ENCODE data around the gene NUP188.
"Not testable (repeated sequence)": the region's sequence is repeated elsewhere in the genome, so short reads cannot be mapped to it uniquely, and the experiment has no call there.

NUP188 gene

GRCh38 chr9:129033216-129033615 lies 85.7 kb downstream of the NUP188 start:
- DNase-seq = no peak

GRCh38 chr9:129035838-129036237 lies 88.3 kb downstream of the NUP188 start:
- DNase-seq = not testable (repeated sequence)

- DNase-seq = peak; percentile 94
Observed at GRCh38 chr9:129036241-129036922, 88.9 kb downstream of the NUP188 start, which contains the start of gene MIGA2. Gene MIGA2 (plus strand): TSS chr9:129036626. CDS start chr9:129040595, 3,969 bp downstream.

- DNase-seq = peak in 1 of 2 experiments; percentile 27
Observed at GRCh38 chr9:129036923-129037766, 89.6 kb downstream of the NUP188 start.

- DNase-seq = no peak
Observed at GRCh38 chr9:129037767-129038098, 90.2 kb downstream of the NUP188 start.

GRCh38 chr9:129038109-129038852 lies 90.8 kb downstream of the NUP188 start:
- DNase-seq = no peak

- DNase-seq = no peak
Observed at GRCh38 chr9:129040113-129040643, 92.7 kb downstream of the NUP188 start.

GRCh38 chr9:129042016-129042415 lies 94.5 kb downstream of the NUP188 start:
- no peak for DNase-seq

GRCh38 chr9:129052592-129052991 lies 105.1 kb downstream of the NUP188 start:
- DNase-seq = no peak

GRCh38 chr9:129053020-129053419 lies 105.5 kb downstream of the NUP188 start:
- no peak for DNase-seq

GRCh38 chr9:129054163-129054851 lies 106.8 kb downstream of the NUP188 start:
- DNase-seq = no peak
